Lung (tissue), 12 donors: Measurements from ENCODE around the gene SPCS1. TPM values are rescaled to one million over a fixed set of nuclear protein-coding genes. Genes with fewer than 3 reads are reported as not detected.

Experiments
- ATAC-seq: fragments of 200-7000 bp; cut with Tn5 transposase; one replicate; pipeline ENCODE4 v1.9.1; 2020; ENCODE audit warnings: moderate number of reproducible peaks; ENCODE audit not compliant: insufficient read depth, low FRiP score
- DNase-seq, 3 donors: peaks; one replicate each; pipeline ENCODE4 v3.0.0-alpha.2; 2013 to 2017
- H3K27ac ChIP-seq, 2 donors: one replicate each; pipeline ENCODE4 v1.5.1; 2013; ENCODE audit warnings: mild to moderate bottlenecking in 2 of 2, moderate library complexity in 2 of 2, control low read depth in 1 of 2, inconsistent platforms in 1 of 2, low read depth in 1 of 2, low read length in 1 of 2
- H3K27me3 ChIP-seq, 3 donors: one replicate each; pipeline ENCODE4 v1.5.1; 2013; ENCODE audit warnings: low read length in 2 of 3; ENCODE audit not compliant: control insufficient read depth in 3 of 3, insufficient read depth in 3 of 3
- H3K36me3 ChIP-seq, 4 donors: one replicate each; pipeline ENCODE4 v1.5.1; 2013; ENCODE audit warnings: low read length in 4 of 4, mild to moderate bottlenecking in 1 of 4, moderate library complexity in 1 of 4; ENCODE audit not compliant: control insufficient read depth in 4 of 4, insufficient read depth in 4 of 4
- H3K4me1 ChIP-seq, 5 donors: one replicate each; pipeline ENCODE4 v1.5.1; 2013; ENCODE audit warnings: low read length in 5 of 5, mild to moderate bottlenecking in 2 of 5, moderate library complexity in 1 of 5; ENCODE audit not compliant: control insufficient read depth in 5 of 5, insufficient read depth in 5 of 5
- H3K4me3 ChIP-seq: one replicate; pipeline ENCODE4 v1.5.1; 2013; ENCODE audit warnings: mild to moderate bottlenecking, control low read depth, moderate library complexity
- H3K9ac ChIP-seq, 2 donors: one replicate each; pipeline ENCODE4 v1.5.1; 2013; ENCODE audit warnings: low read length in 2 of 2, control low read depth in 1 of 2; ENCODE audit not compliant: insufficient read depth in 1 of 2
- H3K9me3 ChIP-seq, 4 donors: one replicate each; pipeline ENCODE4 v1.5.1; 2013; ENCODE audit warnings: low read length in 3 of 4, mild to moderate bottlenecking in 1 of 4, moderate library complexity in 1 of 4; ENCODE audit not compliant: control insufficient read depth in 4 of 4, insufficient read depth in 3 of 4
- CTCF ChIP-seq: IDR thresholded peaks from 2 replicates; pipeline ENCODE4 v1.5.1; 2012; ENCODE audit warnings: mild to moderate bottlenecking; ENCODE audit errors: control extremely low read depth, extremely low read depth
- WGBS, 2 donors: extraction: QIAGEN DNeasy Blood & Tissue Kit; methylation state at CpG; one replicate each; pipeline ENCODE4 v1.1.7; 2013; 5-methylcytosine and 5-hydroxymethylcytosine counted together
- polyA plus RNA-seq, 2 donors: library from polyadenylated mRNA; stranded (reverse); fragments of 200-250 nt; gene quantifications; one replicate each; pipeline ENCODE4 v1.2.1, GENCODE V29; 2013
- total RNA-seq, 2 donors: library from RNA; depleted of rRNA in 1 of 2; stranded (reverse); fragments of >200 nt in 1 of 2; gene quantifications; one replicate each; pipeline ENCODE4 v1.2.1, GENCODE V29; 2014 to 2021
- donor health status: control.
- donor health status: control.
- donor health status: Bipolar disorder and iron deficiency.
- donor health status: healthy.
- donor health status: DM: yes; HTN: yes; CAD: no.

Gene SPCS1
- total and polyA plus RNA-seq, 4 donors: 63.3 to 139 (median 95.7) TPM

DNA sequence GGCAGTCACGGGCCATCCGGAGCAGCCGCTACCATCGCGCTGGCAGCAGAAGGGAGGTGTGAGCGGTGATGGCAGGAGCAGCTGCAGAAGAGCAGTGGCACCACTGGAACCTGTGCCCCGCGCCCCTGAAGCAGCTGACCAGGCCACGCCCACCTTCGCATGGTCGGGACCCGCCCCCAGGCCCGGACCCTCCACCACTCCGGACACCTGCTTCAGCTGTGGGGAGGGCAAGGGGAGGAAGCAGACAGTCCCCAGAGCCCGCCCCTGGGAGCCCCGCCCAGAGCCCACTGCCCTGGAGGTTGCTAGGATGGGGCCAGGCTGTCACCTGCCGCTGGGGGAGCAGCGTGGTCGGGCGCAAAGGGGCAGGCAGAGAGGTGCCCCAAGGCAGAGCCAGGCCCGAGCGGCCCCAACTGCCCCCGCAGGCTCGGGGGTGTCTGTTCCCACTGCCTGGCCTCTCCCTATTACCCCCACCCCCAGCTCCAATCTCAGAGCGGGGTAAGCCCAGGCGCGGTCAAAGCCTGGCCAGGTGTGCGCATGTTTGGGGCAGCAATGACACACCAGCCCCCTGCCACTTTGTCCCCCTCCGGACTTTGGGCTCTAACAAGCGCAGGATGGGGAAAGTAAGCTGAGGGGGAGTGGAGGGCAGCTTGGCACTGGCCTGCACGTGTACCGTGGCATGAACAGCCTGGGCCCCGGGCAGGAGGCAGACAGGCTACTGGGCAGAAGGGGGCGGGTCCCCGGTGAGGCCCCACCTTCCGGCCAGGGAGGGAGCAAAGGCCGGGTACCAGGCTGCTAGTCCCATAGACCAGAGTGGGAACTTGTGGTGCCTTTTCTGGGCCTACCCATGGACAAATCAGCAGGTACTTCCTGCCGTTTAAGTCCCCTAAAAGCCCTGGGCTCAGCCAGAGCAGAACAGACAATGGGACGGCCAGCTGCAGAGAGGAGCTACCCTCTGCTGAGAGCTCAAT is 8.7 kb downstream of the SPCS1 start:
- Histone ChIP-seq H3K27ac (no peak overlapping the region), H3K9me3 (no peaks in the 10 kb centered on the region), H3K9ac (no peak overlapping the region), H3K4me1 (no peaks in the 10 kb centered on the region), H3K27me3 (no peaks in the 10 kb centered on the region), H3K4me3 (no peak overlapping the region), H3K36me3 (peaks cover 4 to 11% (median 5%) of the 10 kb centered on the region in 4 donors)
- no peak for TF ChIP-seq CTCF
- ATAC-seq: no peak
- 71 to 74% methylated on average over 38 to 39 of the region's 39 CpGs for WGBS, 2 donors
- DNase-seq: no peak

DNA sequence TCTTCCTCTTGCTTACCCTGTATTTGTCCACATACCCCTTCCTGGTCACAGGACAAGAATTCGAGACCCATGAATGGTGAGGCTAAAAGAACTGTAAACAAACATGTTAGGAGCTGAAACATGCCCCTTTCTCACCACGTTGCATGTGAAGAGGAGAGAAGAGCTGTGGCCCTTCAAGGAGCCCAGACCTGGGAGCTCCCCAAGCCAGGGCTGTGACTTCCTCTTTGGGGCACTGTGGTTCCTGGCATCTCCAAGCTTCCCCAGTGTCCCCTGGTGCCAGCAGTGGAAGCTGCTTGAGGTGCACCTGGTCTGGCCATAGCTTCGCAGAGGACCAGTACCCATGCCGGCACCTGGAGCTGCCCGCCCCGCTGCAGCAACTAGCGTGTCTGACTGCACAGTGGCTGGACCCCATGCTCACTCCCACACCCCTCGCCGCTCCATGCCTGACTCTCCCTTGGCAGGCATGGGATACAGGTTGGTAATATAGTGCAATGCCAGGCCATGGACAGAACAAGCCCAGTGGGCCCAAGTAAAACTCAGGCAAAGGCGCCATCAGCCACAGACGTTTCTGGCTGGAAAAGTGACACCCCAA is 9.9 kb downstream of the SPCS1 start:
- no peak for TF ChIP-seq CTCF
- no peak overlapping the region for H3K27ac ChIP-seq
- no peak for DNase-seq
- H3K27me3 ChIP-seq: no peaks in the 10 kb centered on the region
- ATAC-seq: no peak
- 75 to 93% methylated on average over 11 of the region's 11 CpGs for WGBS, 2 donors
- H3K9me3 ChIP-seq: no peaks in the 10 kb centered on the region
- H3K9ac ChIP-seq: no peak overlapping the region
- no peaks in the 10 kb centered on the region for H3K4me1 ChIP-seq
- peaks cover 4 to 13% (median 4%) of the 10 kb centered on the region in 4 donors for H3K36me3 ChIP-seq
- no peak overlapping the region for H3K4me3 ChIP-seq

DNA sequence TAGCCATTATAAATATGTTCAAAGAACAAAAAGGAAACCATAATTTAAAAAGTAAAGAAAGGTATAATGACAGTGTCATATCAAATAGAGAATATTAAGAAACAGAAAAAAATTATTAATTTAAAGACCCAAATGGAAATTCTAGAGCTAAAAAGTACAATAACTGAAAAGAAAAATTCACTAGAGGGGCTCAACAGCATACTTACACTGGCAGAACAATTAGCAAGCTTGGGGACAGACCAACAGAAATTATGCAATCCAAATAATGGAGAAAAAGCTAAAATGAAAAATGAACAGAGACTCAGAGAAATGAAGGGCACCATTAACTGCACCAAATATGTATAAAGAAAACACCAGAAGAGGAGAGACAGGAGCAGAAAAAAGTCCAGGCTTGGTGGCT is 13.7 kb downstream of the SPCS1 start:
- Histone ChIP-seq H3K27me3 (no peaks in the 10 kb centered on the region), H3K4me3 (no peak overlapping the region), H3K36me3 (peaks cover 4 to 15% (median 8%) of the 10 kb centered on the region in 4 donors), H3K4me1 (no peaks in the 10 kb centered on the region), H3K27ac (no peak overlapping the region), H3K9me3 (no peaks in the 10 kb centered on the region), H3K9ac (no peak overlapping the region)
- no peak for DNase-seq
- ATAC-seq: no peak
- TF ChIP-seq CTCF: no peak
